Measurements from ENCODE around the gene GRHL1. TPM values are rescaled to one million over a fixed set of nuclear protein-coding genes. Genes with fewer than 3 reads are reported as not detected.

GRHL1 gene
- total RNA-seq, 2 experiments from 2014 or later: 1.2 to 2.0 TPM

DNA sequence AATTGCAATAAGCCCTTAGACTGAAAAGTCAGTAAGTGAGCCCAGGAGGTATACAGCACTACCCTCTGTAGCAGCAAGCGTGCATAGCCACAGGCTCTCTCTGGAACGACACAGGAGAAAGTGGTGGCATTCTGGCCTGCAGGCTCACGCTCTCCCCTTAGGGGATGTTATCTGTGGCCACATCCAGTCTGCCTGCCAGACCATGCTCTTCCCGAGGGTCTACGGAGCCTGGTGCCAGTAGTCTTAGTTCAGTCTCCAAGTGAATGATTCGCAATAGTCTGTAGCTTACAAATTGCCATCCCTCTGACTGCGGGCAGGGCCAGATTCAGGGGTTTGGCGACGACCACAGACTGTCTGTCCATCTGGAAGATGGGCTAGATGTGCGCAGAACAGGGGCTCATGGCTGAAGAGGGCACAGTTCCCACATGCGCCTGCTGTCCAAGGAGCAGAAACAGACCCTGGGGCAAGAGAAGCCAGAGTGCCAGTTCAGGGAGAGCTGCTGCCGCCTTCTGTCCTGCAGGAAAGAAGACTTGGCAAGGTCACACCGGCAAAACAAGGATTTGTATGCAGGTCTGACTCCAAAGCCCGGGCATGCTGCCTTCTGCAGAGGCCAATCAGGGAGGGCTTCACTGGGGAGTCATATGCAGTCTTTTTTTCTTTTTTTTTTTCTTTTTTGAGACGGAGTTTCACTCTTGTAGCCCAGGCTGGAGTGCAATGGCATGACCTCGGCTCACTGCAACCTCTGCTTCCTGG is 88.3 kb downstream of the GRHL1 start:
- no peak for DNase-seq
- H3K4me1 Mint-ChIP-seq: peaks cover 42% of the 10 kb centered on the region
- CTCF ChIA-PET: interaction anchor here (0.9 kb wide), 1 partner anchor 9 kb away, joined by 3 read pairs; no protein-coding TSS in a partner anchor
- no peak overlapping the region for H3K4me3 Mint-ChIP-seq
- H3K27ac Mint-ChIP-seq: no peak overlapping the region
- H3K36me3 Mint-ChIP-seq (ENCODE audit: low read depth): peaks cover 12% of the 10 kb centered on the region
- H3K27me3 Mint-ChIP-seq: peaks cover 26% of the 10 kb centered on the region
- POLR2A ChIA-PET: interaction anchor here (0.8 kb wide), 1 partner anchor 11 kb away, joined by 3 read pairs; no protein-coding TSS in a partner anchor
- H3K9me3 Mint-ChIP-seq: no peaks in the 10 kb centered on the region

DNA sequence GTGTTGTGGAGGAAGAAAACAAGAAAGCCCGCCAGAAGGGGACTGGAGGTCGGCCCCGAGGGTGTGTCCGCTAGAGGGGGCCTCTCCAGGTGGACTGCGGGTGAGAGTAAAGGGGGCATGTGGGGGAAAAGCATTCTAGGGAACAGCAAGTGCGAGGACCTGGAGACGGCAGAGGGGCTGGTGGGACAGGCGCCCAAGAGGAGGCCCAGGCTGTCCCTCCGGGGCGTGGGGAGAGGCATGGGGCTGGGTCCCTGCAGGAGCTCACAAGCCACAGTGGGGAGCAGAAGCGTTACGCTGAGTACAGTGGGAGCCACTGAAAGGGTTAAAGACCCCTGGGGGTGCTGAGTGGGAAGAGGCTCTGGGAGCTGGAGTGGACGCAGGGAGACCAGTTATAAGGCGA is 90.2 kb downstream of the GRHL1 start:
- ChIA-PET CTCF (interaction anchor here (1.1 to 1.3 kb wide), 3 partner anchors 56 to 240 kb away, joined by 3 to 5 read pairs (median 3); no protein-coding TSS in a partner anchor), POLR2A (interaction anchor here (0.7 to 5.4 kb wide), 2 partner anchors 12 to 568 kb away, joined by 3 to 88 read pairs; no protein-coding TSS in a partner anchor)
- Mint-ChIP-seq H3K27me3 (peaks cover 26% of the 10 kb centered on the region), H3K27ac (no peak overlapping the region), H3K36me3 (ENCODE audit: low read depth) (peaks cover 18% of the 10 kb centered on the region), H3K9me3 (no peaks in the 10 kb centered on the region), H3K4me1 (peaks cover 37% of the 10 kb centered on the region), H3K4me3 (peak overlapping the region; percentile 79)
- DNase-seq: no peak

DNA sequence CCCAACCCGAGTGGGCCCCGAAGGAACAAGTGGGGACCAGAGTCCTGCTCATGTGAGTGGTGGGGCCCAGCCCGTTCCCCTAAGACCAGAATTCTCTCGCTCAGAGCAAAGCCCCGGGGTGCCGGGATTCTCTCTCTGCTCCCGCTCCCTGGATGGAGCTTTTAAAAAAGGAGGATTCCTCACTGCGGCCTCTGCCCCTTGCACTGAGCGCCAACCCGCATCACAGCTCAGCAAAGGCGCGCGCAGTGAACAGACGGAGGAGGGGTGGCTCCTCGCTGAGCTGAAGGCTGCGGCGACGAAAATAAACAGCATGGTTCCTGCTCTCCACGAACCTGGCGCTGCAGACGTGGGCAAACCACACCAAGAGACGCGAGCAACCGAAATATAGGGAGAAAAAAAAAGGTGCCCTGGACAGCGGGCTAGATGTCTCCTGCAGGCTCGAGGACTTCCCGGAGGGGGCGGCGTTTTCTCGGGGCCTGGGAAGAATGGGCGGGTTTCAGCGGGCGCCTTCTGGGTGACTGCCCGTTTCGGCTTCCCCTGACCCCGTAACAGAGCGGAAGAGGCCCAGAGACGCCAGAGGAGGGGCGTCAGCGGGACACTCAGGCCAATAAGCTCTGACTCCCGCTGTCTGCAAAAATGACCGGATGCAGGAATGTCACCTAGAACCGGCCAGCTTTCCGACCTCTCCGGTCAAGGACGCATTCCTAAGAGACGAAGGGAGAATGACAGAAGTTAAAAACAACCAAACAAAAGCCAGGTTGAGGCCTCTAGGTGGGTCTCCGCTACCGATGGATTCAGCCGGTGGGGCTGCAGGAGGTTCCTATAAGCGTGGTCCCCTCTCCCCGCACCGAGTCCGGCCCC is 91.0 kb downstream of the GRHL1 start:
- Mint-ChIP-seq H3K27me3 (peaks cover 26% of the 10 kb centered on the region), H3K36me3 (ENCODE audit: low read depth) (peaks cover 24% of the 10 kb centered on the region), H3K4me1 (peaks cover 42% of the 10 kb centered on the region), H3K9me3 (no peaks in the 10 kb centered on the region), H3K4me3 (peak overlapping the region; percentile 79), H3K27ac (peak overlapping the region; percentile 80)
- ChIA-PET CTCF (interaction anchor here (0.7 to 3.6 kb wide), 5 partner anchors 14 to 241 kb away, joined by 3 to 11 read pairs (median 4); no protein-coding TSS in a partner anchor), POLR2A (interaction anchor here (0.7 to 5.4 kb wide), 12 partner anchors 7 to 569 kb away, joined by 3 to 88 read pairs (median 4); partner anchors contain the start of genes ADAM17 and TAF1B)
- DNase-seq: peak; percentile 34

DNA sequence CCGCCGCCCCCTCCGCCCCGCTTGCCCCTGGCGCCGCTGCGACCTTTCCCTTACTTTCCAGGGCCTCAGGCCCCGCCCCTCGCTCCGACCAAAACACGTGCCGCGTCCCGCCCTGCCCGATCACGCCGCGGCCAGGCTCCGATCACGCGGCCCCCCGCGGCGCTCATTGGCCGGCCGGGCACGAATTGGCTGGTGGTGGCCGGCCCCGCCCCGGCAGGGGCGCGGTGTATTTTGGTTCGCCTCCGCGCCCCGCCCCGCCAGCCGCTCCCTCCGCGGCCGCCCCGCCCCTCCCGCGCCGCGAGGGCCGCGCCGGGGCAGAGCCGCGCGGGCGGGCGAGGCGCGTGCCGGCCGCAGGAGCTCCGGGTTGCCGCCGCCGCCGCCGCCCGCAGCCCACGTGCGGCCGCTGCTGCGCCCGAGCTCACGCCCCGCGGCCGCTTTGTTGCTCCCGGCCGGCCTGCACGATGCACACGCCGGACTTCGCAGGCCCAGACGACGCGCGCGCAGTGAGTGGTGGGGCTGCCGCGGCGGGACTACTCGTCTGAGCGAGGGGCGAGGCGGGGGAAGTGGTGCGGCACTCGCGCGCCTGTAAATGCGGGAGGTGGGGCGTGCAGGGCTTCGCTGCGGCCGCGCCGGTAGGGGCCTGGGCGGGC is 91.9 kb downstream of the GRHL1 start, which contains the start of gene KLF11:
Gene KLF11 (plus strand): TSS at position 295 of the 650 bp plus-strand sequence. CDS start 167 bp downstream, at position 462.
- peaks cover 42% of the 10 kb centered on the region for H3K4me1 Mint-ChIP-seq

DNA sequence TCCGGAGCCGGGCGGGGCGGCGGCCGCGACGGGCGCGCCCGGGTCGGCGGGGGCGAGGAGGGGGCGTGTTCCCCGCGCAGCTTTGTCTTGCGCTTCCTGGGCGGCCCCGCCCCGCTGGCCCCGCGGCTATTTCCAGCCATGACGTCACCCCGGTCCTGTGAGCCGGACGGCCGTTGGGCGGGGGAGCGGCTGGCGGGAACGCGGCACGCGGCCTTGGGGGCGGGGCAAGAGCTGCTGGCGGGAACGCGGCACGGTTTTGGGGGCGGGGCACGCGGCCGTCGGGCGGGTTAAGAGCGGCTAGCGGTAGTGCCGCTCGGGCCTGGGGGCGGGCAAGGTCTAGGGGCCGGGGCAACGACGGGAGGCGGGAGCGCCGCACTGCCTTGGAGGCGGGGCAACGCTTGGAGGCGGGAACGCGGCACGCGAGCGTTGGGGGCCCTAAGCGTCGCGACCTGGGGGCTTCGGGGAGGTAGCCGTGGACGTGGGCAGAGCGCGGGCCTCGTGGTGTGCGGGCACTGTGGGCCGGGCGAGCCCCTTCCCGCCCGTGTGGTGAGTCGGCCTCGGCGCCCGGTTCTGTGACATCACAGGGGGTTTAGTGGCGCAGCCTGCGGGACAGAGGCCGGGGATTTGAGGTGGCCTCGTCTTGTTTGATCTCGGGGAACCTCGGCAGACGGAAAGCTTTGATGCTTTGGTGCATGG is 92.6 kb downstream of the GRHL1 start:
- peaks cover 37% of the 10 kb centered on the region for H3K36me3 Mint-ChIP-seq (ENCODE audit: low read depth)
- peak overlapping the region; percentile 80 for H3K4me3 Mint-ChIP-seq
- peak overlapping the region; percentile 81 for H3K27ac Mint-ChIP-seq
- peaks cover 44% of the 10 kb centered on the region for H3K4me1 Mint-ChIP-seq
- peaks cover 26% of the 10 kb centered on the region for H3K27me3 Mint-ChIP-seq
- no peaks in the 10 kb centered on the region for H3K9me3 Mint-ChIP-seq
- CTCF ChIA-PET: interaction anchor here (0.6 to 10.7 kb wide), 8 partner anchors 9 to 245 kb away, joined by 3 to 157 read pairs (median 5); no protein-coding TSS in a partner anchor
- peak; percentile 95 for DNase-seq
- POLR2A ChIA-PET: interaction anchor here (0.7 to 5.4 kb wide), 22 partner anchors 8 to 621 kb away, joined by 3 to 88 read pairs (median 5); partner anchors contain the start of genes ADAM17 and TAF1B

More for the DNA sequence above, 91.9 kb downstream of the GRHL1 start, which contains the start of gene KLF11:
- ChIA-PET CTCF (interaction anchor here (1.2 to 10.7 kb wide), 5 partner anchors 8 to 244 kb away, joined by 3 to 157 read pairs (median 9); no protein-coding TSS in a partner anchor), POLR2A (interaction anchor here (0.7 to 5.4 kb wide), 17 partner anchors 8 to 570 kb away, joined by 3 to 88 read pairs (median 5); partner anchors contain the start of genes ADAM17 and TAF1B)
- H3K36me3 Mint-ChIP-seq (ENCODE audit: low read depth): peaks cover 32% of the 10 kb centered on the region
- H3K27me3 Mint-ChIP-seq: peaks cover 26% of the 10 kb centered on the region
- peak; percentile 88 for DNase-seq
- H3K4me3 Mint-ChIP-seq: peak within 1 kb of the TSS; percentile 80
- H3K9me3 Mint-ChIP-seq: no peaks in the 10 kb centered on the region
- H3K27ac Mint-ChIP-seq: peak within 1 kb of the TSS; percentile 81

DNA sequence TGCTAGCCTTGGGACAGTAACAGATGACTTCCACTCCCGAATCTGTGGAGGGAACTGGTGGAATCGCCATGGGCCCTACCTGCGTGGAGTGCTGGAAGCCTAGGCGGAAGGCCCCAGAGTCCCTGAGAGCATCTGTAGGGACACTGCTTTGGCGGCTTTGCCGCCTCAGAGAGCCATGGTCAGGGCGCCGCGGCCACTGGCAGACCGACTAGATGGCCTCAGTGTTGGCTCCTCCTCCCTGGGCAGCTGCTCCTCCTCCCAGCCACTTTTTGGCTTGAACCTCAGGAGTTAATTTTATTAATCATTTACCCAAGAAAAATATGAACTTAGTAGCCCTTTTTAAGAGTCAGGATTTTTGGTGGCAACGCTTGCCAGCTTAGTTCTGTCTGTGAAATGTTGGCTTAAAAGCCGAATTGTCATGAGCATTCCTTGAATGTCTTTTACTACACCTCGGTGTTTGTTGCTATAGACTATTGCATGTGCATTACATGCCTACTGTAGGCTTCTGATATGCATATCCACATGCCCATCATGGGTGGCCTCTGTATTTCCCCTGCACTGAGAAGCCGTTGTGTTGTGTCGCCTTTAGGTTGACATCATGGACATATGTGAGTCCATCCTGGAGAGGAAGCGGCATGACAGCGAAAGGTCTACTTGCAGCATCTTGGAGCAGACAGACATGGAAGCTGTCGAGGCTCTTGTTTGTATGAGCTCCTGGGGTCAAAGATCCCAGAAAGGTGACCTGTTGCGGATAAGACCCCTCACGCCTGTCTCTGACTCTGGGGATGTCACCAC is 94.3 kb downstream of the GRHL1 start:
- no peak overlapping the region for H3K27ac Mint-ChIP-seq
- H3K27me3 Mint-ChIP-seq: peaks cover 17% of the 10 kb centered on the region
- peaks cover 45% of the 10 kb centered on the region for H3K4me1 Mint-ChIP-seq
- H3K4me3 Mint-ChIP-seq: no peak overlapping the region
- H3K36me3 Mint-ChIP-seq (ENCODE audit: low read depth): peaks cover 44% of the 10 kb centered on the region
- POLR2A ChIA-PET: interaction anchor here (1.9 to 5.4 kb wide), 4 partner anchors 16 to 245 kb away, joined by 6 to 88 read pairs (median 20); partner anchors contain the start of gene TAF1B
- CTCF ChIA-PET: interaction anchor here (1.6 to 10.7 kb wide), 5 partner anchors 17 to 247 kb away, joined by 3 to 157 read pairs (median 11); no protein-coding TSS in a partner anchor
- DNase-seq: no peak
- H3K9me3 Mint-ChIP-seq: no peaks in the 10 kb centered on the region

DNA sequence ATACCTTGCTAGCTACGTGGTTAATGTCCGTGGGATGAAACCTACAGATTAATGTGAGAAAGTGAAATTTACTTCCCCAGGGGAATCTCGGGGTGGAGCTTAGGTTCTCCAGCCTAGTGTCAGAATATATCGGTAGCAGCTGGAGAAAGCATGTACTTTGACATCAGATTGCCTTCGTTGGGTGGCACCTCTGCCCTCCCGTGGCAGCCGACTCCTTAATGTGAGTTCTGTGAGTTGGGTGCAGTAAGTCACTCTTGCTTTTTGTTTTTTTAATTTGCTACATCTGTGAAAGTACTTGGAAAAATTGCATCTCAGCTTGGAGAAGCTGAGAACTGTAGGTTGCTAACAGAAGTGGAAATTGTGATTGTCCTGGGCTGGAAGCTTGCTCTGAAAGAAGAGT is 95.4 kb downstream of the GRHL1 start:
- H3K27ac Mint-ChIP-seq: no peak overlapping the region
- POLR2A ChIA-PET: interaction anchor here (1.5 to 3.1 kb wide), 3 partner anchors 62 to 247 kb away, joined by 3 to 14 read pairs (median 4); no protein-coding TSS in a partner anchor
- peaks cover 44% of the 10 kb centered on the region for H3K36me3 Mint-ChIP-seq (ENCODE audit: low read depth)
- CTCF ChIA-PET: interaction anchor here (1.0 to 10.7 kb wide), 7 partner anchors 10 to 247 kb away, joined by 3 to 157 read pairs (median 6); no protein-coding TSS in a partner anchor
- H3K27me3 Mint-ChIP-seq: peaks cover 6% of the 10 kb centered on the region
- peaks cover 39% of the 10 kb centered on the region for H3K4me1 Mint-ChIP-seq
- no peak overlapping the region for H3K4me3 Mint-ChIP-seq
- no peaks in the 10 kb centered on the region for H3K9me3 Mint-ChIP-seq
- no peak for DNase-seq

DNA sequence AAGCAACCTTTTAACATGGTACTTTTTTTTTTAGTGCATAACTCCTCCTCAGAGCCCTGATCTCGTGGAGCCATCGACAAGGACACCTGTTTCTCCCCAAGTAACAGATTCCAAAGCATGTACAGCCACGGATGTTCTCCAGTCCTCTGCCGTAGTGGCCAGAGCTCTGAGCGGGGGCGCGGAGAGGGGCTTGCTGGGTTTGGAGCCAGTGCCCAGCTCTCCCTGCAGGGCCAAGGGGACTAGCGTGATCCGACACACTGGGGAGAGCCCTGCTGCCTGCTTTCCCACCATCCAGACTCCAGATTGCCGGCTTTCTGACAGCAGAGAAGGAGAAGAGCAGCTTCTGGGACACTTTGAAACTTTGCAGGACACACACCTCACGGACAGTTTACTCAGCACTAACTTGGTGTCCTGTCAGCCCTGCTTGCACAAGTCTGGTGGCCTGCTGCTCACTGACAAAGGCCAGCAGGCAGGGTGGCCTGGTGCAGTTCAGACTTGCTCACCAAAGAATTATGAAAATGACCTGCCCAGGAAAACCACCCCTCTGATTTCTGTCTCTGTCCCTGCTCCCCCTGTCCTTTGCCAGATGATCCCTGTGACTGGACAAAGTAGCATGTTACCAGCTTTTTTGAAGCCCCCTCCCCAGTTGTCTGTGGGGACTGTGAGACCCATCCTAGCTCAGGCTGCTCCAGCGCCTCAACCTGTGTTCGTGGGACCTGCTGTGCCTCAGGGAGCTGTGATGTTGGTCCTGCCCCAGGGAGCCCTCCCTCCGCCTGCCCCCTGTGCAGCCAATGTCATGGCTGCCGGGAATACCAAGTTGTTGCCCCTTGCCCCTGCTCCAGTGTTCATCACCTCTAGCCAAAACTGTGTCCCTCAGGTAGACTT is 96.4 kb downstream of the GRHL1 start:
- Mint-ChIP-seq H3K4me3 (no peak overlapping the region), H3K27ac (no peak overlapping the region), H3K9me3 (no peaks in the 10 kb centered on the region), H3K4me1 (peaks cover 30% of the 10 kb centered on the region), H3K36me3 (ENCODE audit: low read depth) (peaks cover 48% of the 10 kb centered on the region), H3K27me3 (peaks cover under 1% of the 10 kb centered on the region)
- no peak for DNase-seq
- CTCF ChIA-PET: interaction anchor here (0.6 to 10.7 kb wide), 18 partner anchors 9 to 1272 kb away, joined by 3 to 157 read pairs (median 6); partner anchors contain the start of gene TAF1B
- POLR2A ChIA-PET: interaction anchor here (0.8 to 3.1 kb wide), 6 partner anchors 12 to 248 kb away, joined by 3 to 14 read pairs (median 4); partner anchors contain the start of gene TAF1B

DNA sequence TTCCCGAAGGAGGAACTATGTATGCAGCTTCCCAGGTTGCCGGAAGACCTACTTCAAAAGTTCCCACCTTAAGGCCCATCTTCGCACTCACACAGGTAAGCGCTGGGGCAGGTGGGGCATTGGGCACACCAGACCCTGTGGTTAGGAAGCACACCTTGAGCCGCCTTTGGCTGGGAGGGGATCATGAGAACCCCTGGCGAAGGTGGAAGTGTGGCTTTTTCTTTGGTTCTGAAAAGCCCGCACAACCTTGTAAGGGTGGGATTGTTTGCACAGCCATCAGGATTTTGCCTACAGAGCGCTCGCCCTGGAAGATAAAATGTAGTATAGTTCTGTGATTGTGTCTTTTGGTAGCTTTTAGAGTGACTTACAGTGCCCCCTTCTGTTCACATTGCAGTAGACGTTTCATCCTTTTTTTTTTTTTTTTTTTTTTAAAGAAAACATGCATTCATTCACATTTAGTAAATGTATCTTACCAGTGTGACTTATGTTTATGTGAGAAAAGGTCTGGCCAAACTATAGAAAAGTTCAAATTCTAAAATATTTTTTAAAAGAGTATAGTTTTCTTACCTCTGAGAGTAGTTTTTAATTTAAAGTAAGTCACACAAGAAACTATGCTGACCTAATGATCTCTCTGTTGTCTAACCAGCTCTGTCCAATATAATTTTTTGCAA is 97.1 kb downstream of the GRHL1 start:
- ChIA-PET POLR2A (interaction anchor here (0.8 to 3.1 kb wide), 5 partner anchors 12 to 205 kb away, joined by 3 to 14 read pairs (median 5); partner anchors contain the start of gene TAF1B), CTCF (interaction anchor here (0.5 to 10.7 kb wide), 20 partner anchors 9 to 1273 kb away, joined by 3 to 157 read pairs (median 4); partner anchors contain the start of gene TAF1B)
- H3K9me3 Mint-ChIP-seq: no peaks in the 10 kb centered on the region
- H3K27ac Mint-ChIP-seq: no peak overlapping the region
- H3K4me3 Mint-ChIP-seq: no peak overlapping the region
- no peak for DNase-seq
- peaks cover 30% of the 10 kb centered on the region for H3K4me1 Mint-ChIP-seq
- peaks cover 56% of the 10 kb centered on the region for H3K36me3 Mint-ChIP-seq (ENCODE audit: low read depth)
- no peaks in the 10 kb centered on the region for H3K27me3 Mint-ChIP-seq

Data from activated CD4-positive, alpha-beta memory T cell treated with anti-CD3 and anti-CD28 coated beads, Interleukin-2, amount 10 ng/mL, durations not matched to agents 7 days and 5 days (primary cell).